Dendritic cell treated with granulocyte-macrophage colony-stimulating factor and Interleukin-4, amounts not matched to agents 40 ng/mL and 50 ng/mL, for 4 days (primary cell): Measurements from ENCODE around the gene NR3C2.

Source experiments
- H3K27ac Mint-ChIP-seq: one replicate; pipeline ENCODE4 v1.8.0; 2022; ENCODE audit warnings: mild to moderate bottlenecking, mixed read lengths
- H3K27me3 Mint-ChIP-seq: one replicate; pipeline ENCODE4 v1.8.0; 2022; ENCODE audit warnings: mild to moderate bottlenecking, mixed read lengths
- H3K36me3 Mint-ChIP-seq: one replicate; pipeline ENCODE4 v1.8.0; 2022; ENCODE audit warnings: low read depth, mixed read lengths
- H3K4me1 Mint-ChIP-seq: one replicate; pipeline ENCODE4 v1.8.0; 2022; ENCODE audit warnings: low read depth, mixed read lengths
- H3K4me3 Mint-ChIP-seq: one replicate; pipeline ENCODE4 v1.8.0; 2022; ENCODE audit warnings: mild to moderate bottlenecking, moderate library complexity, mixed read lengths
- H3K9me3 Mint-ChIP-seq: one replicate; pipeline ENCODE4 v1.8.0; 2022; ENCODE audit warnings: mixed read lengths
- intact Hi-C: fragments of 100-400 bp; cut with micrococcal nuclease; formaldehyde crosslinking; loops from one replicate; pipeline ENCODE4 v1.15.0; 2022

Gene NR3C2

GRCh38 chr4:148369919-148370318, 72.3 kb downstream of the NR3C2 start:
- no peaks in the 10 kb centered on the region for H3K9me3 Mint-ChIP-seq
- H3K27me3 Mint-ChIP-seq: peaks cover 5% of the 10 kb centered on the region
- H3K4me1 Mint-ChIP-seq: no peaks in the 10 kb centered on the region
- H3K4me3 Mint-ChIP-seq: no peak overlapping the region
- no peaks in the 10 kb centered on the region for H3K36me3 Mint-ChIP-seq
- intact Hi-C loops: no loop called here
- no peak overlapping the region for H3K27ac Mint-ChIP-seq

- Mint-ChIP-seq H3K36me3 (no peaks in the 10 kb centered on the region), H3K4me1 (no peaks in the 10 kb centered on the region), H3K9me3 (no peaks in the 10 kb centered on the region), H3K27me3 (peaks cover 5% of the 10 kb centered on the region), H3K27ac (no peak overlapping the region), H3K4me3 (no peak overlapping the region)
- intact Hi-C loops: no loop called here
These were observed 74.5 kb downstream of the NR3C2 start for GRCh38 chr4:148367756-148368155.

- Mint-ChIP-seq H3K4me3 (no peak overlapping the region), H3K27ac (no peak overlapping the region), H3K27me3 (peaks cover 5% of the 10 kb centered on the region), H3K4me1 (no peaks in the 10 kb centered on the region), H3K36me3 (no peaks in the 10 kb centered on the region), H3K9me3 (no peaks in the 10 kb centered on the region)
- intact Hi-C loops: no loop called here
These were observed 76.0 kb downstream of the NR3C2 start for GRCh38 chr4:148366251-148366650.

- Mint-ChIP-seq H3K27me3 (peaks cover 5% of the 10 kb centered on the region), H3K9me3 (no peaks in the 10 kb centered on the region), H3K4me1 (no peaks in the 10 kb centered on the region), H3K27ac (no peak overlapping the region), H3K4me3 (no peak overlapping the region), H3K36me3 (no peaks in the 10 kb centered on the region)
- intact Hi-C loops: no loop called here
These were observed 77.7 kb downstream of the NR3C2 start for GRCh38 chr4:148364525-148364924.

GRCh38 chr4:148359769-148360168, 82.4 kb downstream of the NR3C2 start:
- Mint-ChIP-seq H3K36me3 (no peaks in the 10 kb centered on the region), H3K27ac (no peak overlapping the region), H3K27me3 (no peaks in the 10 kb centered on the region), H3K4me1 (no peaks in the 10 kb centered on the region), H3K9me3 (no peaks in the 10 kb centered on the region), H3K4me3 (no peak overlapping the region)
- intact Hi-C loops: no loop called here

GRCh38 chr4:148355442-148356123, 86.6 kb downstream of the NR3C2 start:
- Mint-ChIP-seq H3K27me3 (no peaks in the 10 kb centered on the region), H3K4me3 (no peak overlapping the region), H3K4me1 (no peaks in the 10 kb centered on the region), H3K27ac (no peak overlapping the region), H3K9me3 (no peaks in the 10 kb centered on the region), H3K36me3 (no peaks in the 10 kb centered on the region)
- intact Hi-C loops: no loop called here

GRCh38 chr4:148354186-148354585, 88.0 kb downstream of the NR3C2 start:
- Mint-ChIP-seq H3K36me3 (no peaks in the 10 kb centered on the region), H3K27me3 (no peaks in the 10 kb centered on the region), H3K4me3 (no peak overlapping the region), H3K27ac (no peak overlapping the region), H3K9me3 (no peaks in the 10 kb centered on the region), H3K4me1 (no peaks in the 10 kb centered on the region)
- intact Hi-C loops: no loop called here

- Mint-ChIP-seq H3K9me3 (no peaks in the 10 kb centered on the region), H3K27ac (no peak overlapping the region), H3K27me3 (no peaks in the 10 kb centered on the region), H3K4me1 (no peaks in the 10 kb centered on the region), H3K4me3 (no peak overlapping the region), H3K36me3 (no peaks in the 10 kb centered on the region)
- intact Hi-C loops: no loop called here
These were observed 88.6 kb downstream of the NR3C2 start for GRCh38 chr4:148353571-148353970.

GRCh38 chr4:148349153-148349552, 93.1 kb downstream of the NR3C2 start:
- Mint-ChIP-seq H3K9me3 (no peaks in the 10 kb centered on the region), H3K4me1 (no peaks in the 10 kb centered on the region), H3K4me3 (no peak overlapping the region), H3K36me3 (no peaks in the 10 kb centered on the region), H3K27ac (no peak overlapping the region), H3K27me3 (no peaks in the 10 kb centered on the region)
- intact Hi-C loops: no loop called here

GRCh38 chr4:148346657-148347056, 95.6 kb downstream of the NR3C2 start:
- Mint-ChIP-seq H3K9me3 (no peaks in the 10 kb centered on the region), H3K4me3 (no peak overlapping the region), H3K27me3 (no peaks in the 10 kb centered on the region), H3K4me1 (no peaks in the 10 kb centered on the region), H3K36me3 (no peaks in the 10 kb centered on the region), H3K27ac (no peak overlapping the region)
- intact Hi-C loops: no loop called here

GRCh38 chr4:148345509-148345908, 96.7 kb downstream of the NR3C2 start:
- no peak overlapping the region for H3K27ac Mint-ChIP-seq
- no peaks in the 10 kb centered on the region for H3K9me3 Mint-ChIP-seq
- H3K4me3 Mint-ChIP-seq: no peak overlapping the region
- intact Hi-C loops: no loop called here
- H3K27me3 Mint-ChIP-seq: no peaks in the 10 kb centered on the region
- no peaks in the 10 kb centered on the region for H3K4me1 Mint-ChIP-seq
- no peaks in the 10 kb centered on the region for H3K36me3 Mint-ChIP-seq

GRCh38 chr4:148344941-148345340, 97.3 kb downstream of the NR3C2 start:
- no peaks in the 10 kb centered on the region for H3K36me3 Mint-ChIP-seq
- no peak overlapping the region for H3K27ac Mint-ChIP-seq
- intact Hi-C loops: no loop called here
- H3K4me3 Mint-ChIP-seq: no peak overlapping the region
- H3K27me3 Mint-ChIP-seq: no peaks in the 10 kb centered on the region
- no peaks in the 10 kb centered on the region for H3K9me3 Mint-ChIP-seq
- no peaks in the 10 kb centered on the region for H3K4me1 Mint-ChIP-seq

GRCh38 chr4:148344352-148344751, 97.9 kb downstream of the NR3C2 start:
- intact Hi-C loops: no loop called here
- H3K36me3 Mint-ChIP-seq: no peaks in the 10 kb centered on the region
- H3K9me3 Mint-ChIP-seq: no peaks in the 10 kb centered on the region
- no peaks in the 10 kb centered on the region for H3K4me1 Mint-ChIP-seq
- no peaks in the 10 kb centered on the region for H3K27me3 Mint-ChIP-seq
- no peak overlapping the region for H3K4me3 Mint-ChIP-seq
- no peak overlapping the region for H3K27ac Mint-ChIP-seq

GRCh38 chr4:148341980-148342800, 100.0 kb downstream of the NR3C2 start:
- H3K27me3 Mint-ChIP-seq: no peaks in the 10 kb centered on the region
- intact Hi-C loops: no loop called here
- no peaks in the 10 kb centered on the region for H3K4me1 Mint-ChIP-seq
- H3K4me3 Mint-ChIP-seq: no peak overlapping the region
- H3K27ac Mint-ChIP-seq: no peak overlapping the region
- H3K36me3 Mint-ChIP-seq: no peaks in the 10 kb centered on the region
- H3K9me3 Mint-ChIP-seq: no peaks in the 10 kb centered on the region

GRCh38 chr4:148335133-148335532, 107.1 kb downstream of the NR3C2 start:
- Mint-ChIP-seq H3K36me3 (no peaks in the 10 kb centered on the region), H3K27me3 (no peaks in the 10 kb centered on the region), H3K4me3 (no peak overlapping the region), H3K4me1 (no peaks in the 10 kb centered on the region), H3K27ac (no peak overlapping the region), H3K9me3 (no peaks in the 10 kb centered on the region)
- intact Hi-C loops: no loop called here
